ENCODE data around the gene PDE6G. TPM values are rescaled to one million over a fixed set of nuclear protein-coding genes. Genes with fewer than 3 reads are reported as not detected.

Gene PDE6G
- total RNA-seq, 2 experiments from 2014 or later, result 19.8 to 24.7 TPM

GRCh38 chr17:81650951-81651350 is 5.4 kb downstream of the PDE6G start:
- Mint-ChIP-seq H3K27ac (no peak overlapping the region), H3K4me3 (no peak overlapping the region), H3K27me3 (peaks cover 26% of the 10 kb centered on the region), H3K9me3 (peaks cover 3% of the 10 kb centered on the region), H3K4me1 (peaks cover 24% of the 10 kb centered on the region), H3K36me3 (ENCODE audit: low read depth) (no peaks in the 10 kb centered on the region)
- DNase-seq, result no peak
- ChIA-PET POLR2A (no interaction called here), CTCF (interaction anchor here (1.1 to 1.9 kb wide), 2 partner anchors 9 kb away, joined by 3 to 5 read pairs; no protein-coding TSS in a partner anchor)

DNA sequence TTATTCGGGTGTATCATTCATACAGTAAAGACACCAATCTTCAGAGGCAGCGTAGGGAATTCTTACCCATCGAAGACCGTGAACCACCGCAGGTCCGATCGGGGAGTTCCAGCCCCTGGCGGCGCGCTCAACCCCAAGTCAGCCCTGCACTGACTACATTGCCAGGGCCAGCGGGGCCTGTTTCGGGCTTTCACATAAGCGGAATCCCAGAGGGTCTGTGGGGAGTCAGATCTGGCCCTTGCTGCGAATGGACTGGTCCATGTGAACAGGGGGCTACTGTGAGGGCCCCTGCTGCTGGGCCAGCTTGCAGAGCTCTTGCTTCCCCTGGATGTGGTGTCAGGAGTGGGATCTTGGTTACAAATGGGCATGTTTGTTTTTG is 7.6 kb downstream of the PDE6G start:
- no peak overlapping the region for H3K4me3 Mint-ChIP-seq
- POLR2A ChIA-PET, result no interaction called here
- no peaks in the 10 kb centered on the region for H3K36me3 Mint-ChIP-seq (ENCODE audit: low read depth)
- H3K27ac Mint-ChIP-seq, result no peak overlapping the region
- CTCF ChIA-PET, result interaction anchor here (2.9 kb wide), 1 partner anchor 8 kb away, joined by 11 read pairs; the partner anchor contains the start of gene PDE6G
- peaks cover 3% of the 10 kb centered on the region for H3K9me3 Mint-ChIP-seq
- H3K27me3 Mint-ChIP-seq, result peaks cover 26% of the 10 kb centered on the region
- DNase-seq, result no peak
- peaks cover 16% of the 10 kb centered on the region for H3K4me1 Mint-ChIP-seq

DNA sequence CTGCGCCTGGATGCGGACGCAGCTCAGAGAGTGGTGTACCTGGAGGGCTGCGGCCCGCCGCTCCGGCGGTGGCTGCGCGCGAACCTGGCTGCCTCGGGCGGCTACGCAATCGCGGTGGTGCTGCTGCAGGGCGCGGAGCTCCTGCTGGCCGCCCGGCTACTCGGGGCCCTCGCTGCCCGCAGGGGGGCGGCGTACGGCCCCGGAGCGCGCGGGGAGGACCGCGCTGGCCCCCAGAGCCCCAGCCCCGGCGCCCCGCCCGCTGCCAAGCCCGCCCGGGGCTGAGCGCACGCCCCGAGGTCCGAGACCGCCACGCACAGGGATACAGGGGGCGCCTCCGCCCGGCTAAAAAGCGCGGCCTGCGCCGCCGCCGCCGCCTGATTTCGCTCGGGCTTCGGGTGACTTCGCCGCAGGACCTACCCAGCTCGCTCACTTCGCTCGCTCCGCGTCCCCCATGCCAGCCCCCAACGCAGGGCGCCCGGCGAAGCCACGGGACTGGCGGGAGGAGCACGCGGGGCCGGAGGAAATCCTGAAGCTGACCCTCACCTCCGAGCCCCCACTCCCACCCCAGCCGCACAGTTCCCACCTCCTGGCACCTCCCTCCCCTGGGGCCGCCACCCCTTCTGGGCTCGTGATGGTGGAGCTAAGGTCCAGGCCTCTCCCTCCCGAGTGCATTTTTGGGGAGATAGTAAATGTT is 8.2 kb downstream of the PDE6G start:
- Mint-ChIP-seq H3K36me3 (ENCODE audit: low read depth) (no peaks in the 10 kb centered on the region), H3K4me3 (no peak overlapping the region), H3K27ac (no peak overlapping the region), H3K9me3 (peaks cover 3% of the 10 kb centered on the region), H3K4me1 (peaks cover 11% of the 10 kb centered on the region), H3K27me3 (peaks cover 26% of the 10 kb centered on the region)
- POLR2A ChIA-PET, result no interaction called here
- CTCF ChIA-PET, result interaction anchor here (2.9 kb wide), 1 partner anchor 8 kb away, joined by 11 read pairs; the partner anchor contains the start of gene PDE6G
- no peak for DNase-seq

DNA sequence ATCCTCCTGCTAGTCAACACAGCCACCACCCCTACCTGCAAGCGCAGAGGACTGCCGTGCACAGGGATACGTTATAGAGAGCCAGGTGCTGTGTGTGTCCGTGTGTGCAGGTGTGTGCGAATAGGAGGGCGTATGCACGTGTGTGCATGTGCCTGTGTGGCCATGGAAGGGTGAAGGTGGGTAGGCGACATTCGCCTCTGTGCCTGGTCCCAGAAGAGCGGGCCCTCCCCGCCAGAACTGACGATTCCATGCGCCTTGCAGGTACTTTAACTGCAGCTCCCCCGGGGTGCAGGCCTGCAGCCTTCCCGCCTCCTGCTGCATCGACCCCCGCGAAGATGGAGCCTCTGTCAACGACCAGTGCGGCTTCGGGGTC is 8.7 kb downstream of the PDE6G start:
- H3K27me3 Mint-ChIP-seq, result peaks cover 26% of the 10 kb centered on the region
- no peak for DNase-seq
- peaks cover 3% of the 10 kb centered on the region for H3K9me3 Mint-ChIP-seq
- H3K4me1 Mint-ChIP-seq, result peaks cover 5% of the 10 kb centered on the region
- CTCF ChIA-PET, result interaction anchor here (0.6 to 2.9 kb wide), 2 partner anchors 9 to 16 kb away, joined by 4 to 11 read pairs; partner anchors contain the start of gene PDE6G
- POLR2A ChIA-PET, result no interaction called here
- H3K36me3 Mint-ChIP-seq (ENCODE audit: low read depth), result no peaks in the 10 kb centered on the region
- H3K27ac Mint-ChIP-seq, result no peak overlapping the region
- no peak overlapping the region for H3K4me3 Mint-ChIP-seq

DNA sequence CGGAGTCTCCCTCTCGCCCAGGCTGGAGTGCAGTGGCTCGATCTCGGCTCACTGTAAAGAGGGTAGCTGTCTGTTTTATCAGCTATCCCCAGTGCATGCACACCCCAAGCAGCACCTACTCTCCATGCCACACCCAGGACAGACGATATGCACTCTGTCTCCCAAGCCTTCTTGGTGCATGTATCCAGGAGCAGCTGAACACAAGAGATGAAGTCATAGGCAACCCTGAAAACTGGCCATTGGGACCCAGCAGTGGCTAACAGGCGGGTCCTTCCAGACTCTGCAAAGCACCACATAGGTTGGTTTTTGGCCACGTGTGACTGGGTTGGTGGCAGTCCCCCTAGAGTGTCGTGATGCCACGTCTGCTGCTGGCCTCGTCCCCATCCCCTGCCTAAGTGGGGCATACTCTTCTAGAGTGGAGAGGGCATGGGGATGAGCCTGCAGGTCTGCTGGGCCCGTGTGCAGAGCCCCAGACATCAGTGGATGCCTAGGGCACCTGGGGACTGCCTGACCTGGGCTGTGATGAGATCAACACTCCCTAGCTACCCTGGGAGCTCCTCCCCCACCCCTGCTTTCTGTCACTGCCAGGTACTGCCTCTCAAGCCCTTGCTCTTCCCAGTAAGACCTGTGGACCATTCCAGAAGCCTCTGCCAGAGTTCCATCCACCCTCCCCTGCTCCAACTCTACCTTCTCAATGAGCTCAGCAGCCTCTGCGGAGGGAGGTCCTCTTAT is 9.3 kb downstream of the PDE6G start:
- peaks cover 3% of the 10 kb centered on the region for H3K9me3 Mint-ChIP-seq
- no peaks in the 10 kb centered on the region for H3K36me3 Mint-ChIP-seq (ENCODE audit: low read depth)
- H3K4me1 Mint-ChIP-seq, result peaks cover 3% of the 10 kb centered on the region
- no peak for DNase-seq
- H3K27me3 Mint-ChIP-seq, result peaks cover 26% of the 10 kb centered on the region
- ChIA-PET POLR2A (no interaction called here), CTCF (interaction anchor here (0.5 to 2.9 kb wide), 4 partner anchors 9 to 450 kb away, joined by 3 to 11 read pairs (median 4); partner anchors contain the start of gene PDE6G)
- no peak overlapping the region for H3K27ac Mint-ChIP-seq
- H3K4me3 Mint-ChIP-seq, result no peak overlapping the region

DNA sequence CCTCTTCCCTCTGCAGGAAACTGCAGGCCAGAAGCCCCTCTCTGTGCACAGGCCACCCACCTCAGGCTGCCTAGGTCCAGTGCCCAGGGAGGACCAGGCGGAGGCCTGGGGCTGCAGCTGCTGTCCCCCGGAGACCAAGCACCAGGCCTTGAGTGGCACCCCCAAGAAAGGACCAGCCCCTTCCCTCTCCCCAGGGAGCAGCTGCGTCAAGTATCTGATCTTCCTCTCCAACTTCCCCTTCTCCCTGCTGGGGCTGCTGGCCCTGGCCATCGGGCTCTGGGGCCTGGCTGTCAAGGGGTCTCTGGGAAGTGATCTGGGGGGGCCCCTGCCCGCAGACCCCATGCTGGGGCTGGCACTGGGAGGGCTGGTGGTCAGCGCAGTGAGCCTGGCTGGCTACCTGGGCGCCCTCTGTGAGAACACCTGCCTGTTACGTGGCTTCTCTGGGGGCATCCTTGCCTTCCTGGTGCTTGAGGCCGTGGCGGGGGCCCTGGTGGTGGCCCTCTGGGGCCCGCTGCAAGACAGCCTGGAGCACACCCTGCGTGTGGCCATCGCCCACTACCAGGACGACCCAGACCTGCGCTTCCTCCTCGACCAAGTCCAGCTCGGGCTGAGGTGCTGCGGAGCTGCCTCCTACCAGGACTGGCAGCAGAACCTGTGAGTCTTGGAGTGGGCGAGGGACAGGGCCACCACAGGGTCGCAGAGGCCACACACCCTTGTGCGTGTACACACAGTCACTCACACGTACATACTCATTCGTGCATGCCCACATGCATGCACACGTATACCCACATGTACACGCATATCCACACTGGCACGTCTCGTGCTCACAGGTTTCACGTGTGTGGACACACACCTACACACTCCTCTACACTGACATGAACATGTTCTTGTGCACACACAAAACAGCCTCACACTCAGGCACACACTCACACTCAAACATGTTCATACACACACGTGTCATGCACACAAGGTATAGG is 11.1 kb downstream of the PDE6G start:
- Mint-ChIP-seq H3K27ac (no peak overlapping the region), H3K4me1 (no peaks in the 10 kb centered on the region), H3K4me3 (no peak overlapping the region), H3K9me3 (peaks cover 3% of the 10 kb centered on the region), H3K27me3 (peaks cover 26% of the 10 kb centered on the region), H3K36me3 (ENCODE audit: low read depth) (no peaks in the 10 kb centered on the region)
- POLR2A ChIA-PET, result no interaction called here
- CTCF ChIA-PET, result interaction anchor here (2.9 kb wide), 1 partner anchor 11 kb away, joined by 11 read pairs; the partner anchor contains the start of gene PDE6G
- DNase-seq, result no peak

GRCh38 chr17:81644496-81644895 is 11.8 kb downstream of the PDE6G start:
- H3K9me3 Mint-ChIP-seq, result peaks cover 3% of the 10 kb centered on the region
- no peak overlapping the region for H3K27ac Mint-ChIP-seq
- H3K4me3 Mint-ChIP-seq, result no peak overlapping the region
- H3K36me3 Mint-ChIP-seq (ENCODE audit: low read depth), result no peaks in the 10 kb centered on the region
- H3K4me1 Mint-ChIP-seq, result no peaks in the 10 kb centered on the region
- POLR2A ChIA-PET, result no interaction called here
- DNase-seq, result no peak
- H3K27me3 Mint-ChIP-seq, result peaks cover 22% of the 10 kb centered on the region
- CTCF ChIA-PET, result no interaction called here

DNA sequence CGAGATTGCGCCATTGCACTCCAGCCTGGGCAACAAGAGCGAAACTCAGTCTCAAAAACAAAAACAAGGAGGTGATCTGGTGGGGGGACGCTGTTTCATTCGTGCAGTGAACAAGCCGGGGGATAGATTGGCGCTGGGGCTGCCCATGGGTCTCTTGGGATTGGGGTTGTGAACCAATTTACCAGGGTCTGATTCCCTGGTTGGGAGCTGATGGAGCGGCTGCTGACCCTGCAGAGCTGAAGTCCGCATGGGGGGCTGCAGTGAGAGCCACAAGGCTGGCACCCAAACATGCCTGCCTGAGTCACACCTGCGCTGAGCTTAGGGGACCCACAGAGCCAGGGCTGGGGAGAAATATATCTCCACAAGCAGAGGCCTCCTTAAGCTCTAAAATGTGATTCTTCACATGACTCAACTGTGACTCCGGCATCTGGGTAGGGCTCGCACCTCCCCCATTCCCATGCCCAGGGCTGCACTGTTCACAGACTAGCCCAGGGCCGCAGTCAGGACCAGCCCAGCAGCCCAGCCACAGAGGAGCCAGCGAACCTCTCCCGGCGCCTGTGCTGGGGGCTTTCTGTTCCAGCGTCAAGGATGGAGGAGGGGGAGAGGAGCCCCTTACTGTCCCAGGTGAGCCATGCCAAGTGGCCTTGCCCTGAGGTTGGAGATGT is 14.4 kb downstream of the PDE6G start:
- no peaks in the 10 kb centered on the region for H3K9me3 Mint-ChIP-seq
- peaks cover 3% of the 10 kb centered on the region for H3K4me1 Mint-ChIP-seq
- no peak overlapping the region for H3K27ac Mint-ChIP-seq
- H3K4me3 Mint-ChIP-seq, result no peak overlapping the region
- H3K27me3 Mint-ChIP-seq, result peaks cover 4% of the 10 kb centered on the region
- H3K36me3 Mint-ChIP-seq (ENCODE audit: low read depth), result no peaks in the 10 kb centered on the region
- CTCF ChIA-PET, result interaction anchor here (0.7 kb wide), 1 partner anchor 9 kb away, joined by 3 read pairs; no protein-coding TSS in a partner anchor
- DNase-seq, result no peak
- POLR2A ChIA-PET, result no interaction called here

DNA sequence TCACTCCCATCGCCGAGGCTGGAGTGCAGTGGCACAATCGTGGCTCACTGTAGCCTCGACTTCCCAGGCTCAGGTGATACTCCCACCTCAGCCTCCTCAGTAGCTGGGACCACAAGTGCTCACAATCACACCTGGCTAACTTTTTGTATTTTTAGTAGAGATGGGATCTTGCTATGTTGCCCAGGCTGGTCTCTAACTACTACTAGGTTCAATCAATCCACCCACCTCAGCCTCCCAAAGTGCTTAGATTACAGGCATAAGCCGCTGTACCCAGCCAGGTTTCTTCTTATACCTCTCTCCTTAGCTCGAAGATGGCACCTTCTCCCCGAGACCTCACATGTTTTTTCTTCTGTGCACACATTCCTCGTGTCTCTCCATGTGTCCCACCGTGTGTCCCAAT is 16.3 kb downstream of the PDE6G start:
- DNase-seq, result no peak
- H3K9me3 Mint-ChIP-seq, result no peaks in the 10 kb centered on the region
- H3K27me3 Mint-ChIP-seq, result no peaks in the 10 kb centered on the region
- peaks cover 14% of the 10 kb centered on the region for H3K4me1 Mint-ChIP-seq
- H3K27ac Mint-ChIP-seq, result no peak overlapping the region
- POLR2A ChIA-PET, result no interaction called here
- CTCF ChIA-PET, result interaction anchor here (0.6 to 0.7 kb wide), 2 partner anchors 166 to 733 kb away, joined by 3 to 4 read pairs; no protein-coding TSS in a partner anchor
- H3K36me3 Mint-ChIP-seq (ENCODE audit: low read depth), result no peaks in the 10 kb centered on the region
- no peak overlapping the region for H3K4me3 Mint-ChIP-seq

- peaks cover 21% of the 10 kb centered on the region for H3K4me1 Mint-ChIP-seq
- H3K9me3 Mint-ChIP-seq, result no peaks in the 10 kb centered on the region
- peak overlapping the region; percentile 0 for H3K4me3 Mint-ChIP-seq
- CTCF ChIA-PET, result interaction anchor here (0.6 kb wide), 2 partner anchors 69 to 382 kb away, joined by 3 read pairs; no protein-coding TSS in a partner anchor
- H3K36me3 Mint-ChIP-seq (ENCODE audit: low read depth), result no peaks in the 10 kb centered on the region
- no peaks in the 10 kb centered on the region for H3K27me3 Mint-ChIP-seq
- POLR2A ChIA-PET, result no interaction called here
- DNase-seq, result no peak
- no peak overlapping the region for H3K27ac Mint-ChIP-seq
Measured at GRCh38 chr17:81638683-81639082, 17.7 kb downstream of the PDE6G start.

DNA sequence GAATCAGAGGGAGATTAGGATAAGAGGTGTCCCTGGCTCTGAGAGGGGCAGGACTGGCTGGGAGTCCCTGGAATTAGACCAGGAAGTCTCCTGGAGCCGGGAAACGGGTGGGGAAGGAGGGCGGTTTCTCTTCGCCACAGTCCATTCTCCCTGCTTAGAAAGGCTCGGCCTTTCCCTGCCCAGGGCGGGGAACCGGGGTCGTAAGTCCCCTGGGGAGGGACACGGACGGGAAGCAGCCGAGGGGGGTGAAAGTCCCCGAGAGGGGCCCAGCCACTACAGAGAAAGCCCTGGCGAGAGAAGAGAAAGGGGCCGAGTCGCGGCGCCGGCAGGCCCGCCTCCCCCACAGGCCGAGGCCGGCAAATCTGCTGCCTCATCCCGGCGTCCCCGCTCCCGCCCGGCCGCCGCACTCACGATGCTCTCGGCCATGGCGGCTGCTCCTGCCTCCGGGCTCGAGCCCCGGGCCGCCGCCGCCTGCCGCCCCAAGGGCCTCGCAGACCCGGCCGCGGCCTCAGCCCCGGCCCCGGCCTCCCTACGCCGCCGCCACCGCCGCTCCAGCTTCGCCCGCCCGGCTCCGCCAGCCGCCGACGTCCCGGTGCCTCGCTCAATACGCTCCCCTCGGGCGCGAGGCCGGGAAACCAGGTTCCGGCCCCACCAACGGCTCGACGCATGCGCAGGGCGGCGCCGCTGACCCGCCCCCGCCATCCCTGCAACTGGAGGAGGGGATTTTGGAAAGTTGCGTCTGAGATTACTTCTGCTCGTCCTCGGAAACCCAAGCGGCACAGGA is 19.6 kb downstream of the PDE6G start, which contains the start of the genes NPLOC4 and TSPAN10:
NPLOC4 (minus strand) TSS at position 608 of the 784 bp plus-strand sequence; CDS start at position 426, 182 bp downstream.
TSPAN10 (plus strand) TSS at position 692 of the 784 bp plus-strand sequence. CDS start 5,217 bp downstream, outside the sequence.
- peaks cover 25% of the 10 kb centered on the region for H3K4me1 Mint-ChIP-seq
- no peaks in the 10 kb centered on the region for H3K27me3 Mint-ChIP-seq
- H3K9me3 Mint-ChIP-seq, result no peaks in the 10 kb centered on the region
- peak; percentile 79 for DNase-seq
- peaks cover 4% of the 10 kb centered on the region for H3K36me3 Mint-ChIP-seq (ENCODE audit: low read depth)
- CTCF ChIA-PET, result interaction anchor here (1.2 kb wide), 1 partner anchor 48 kb away, joined by 3 read pairs; no protein-coding TSS in a partner anchor
- POLR2A ChIA-PET, result interaction anchor here (0.6 kb wide), 1 partner anchor 20 kb away, joined by 5 read pairs; no protein-coding TSS in a partner anchor
- H3K4me3 Mint-ChIP-seq, result peak within 1 kb of the TSS; percentile 98
- H3K27ac Mint-ChIP-seq, result peak within 1 kb of the TSS; percentile 88
